HEK293 (cell line): ENCODE data around the gene ITGA7.

ENCODE experiments used
- BCL11B ChIP-seq: fragments of 450-650 bp; formaldehyde crosslinking; IDR thresholded peaks from 2 replicates; pipeline ENCODE4 v1.5.1; 2016; ENCODE audit warnings: low read depth, missing biosample characterization, missing genetic modification characterization
- EGR2 ChIP-seq: fragments of 450-650 bp; formaldehyde crosslinking; IDR thresholded peaks from 2 replicates; pipeline ENCODE4 v1.5.1; 2016; ENCODE audit warnings: low read depth, missing biosample characterization, missing genetic modification characterization
- GLIS1 ChIP-seq: fragments of 450-650 bp; formaldehyde crosslinking; IDR thresholded peaks from 2 replicates; pipeline ENCODE4 v1.5.1; 2016; ENCODE audit warnings: missing biosample characterization, missing genetic modification characterization
- HOXA7 ChIP-seq: sonication (generic); formaldehyde crosslinking; IDR thresholded peaks from 2 replicates; pipeline ENCODE4 v1.8.1; 2022; ENCODE audit warnings: missing genetic modification reagents, borderline replicate concordance
- REPIN1 ChIP-seq: fragments of 450-650 bp; formaldehyde crosslinking; IDR thresholded peaks from 2 replicates; pipeline ENCODE4 v1.5.1; 2017; ENCODE audit warnings: missing biosample characterization, missing genetic modification characterization, low read depth
- SP2 ChIP-seq: fragments of 450-650 bp; formaldehyde crosslinking; IDR thresholded peaks from 2 replicates; pipeline ENCODE4 v1.5.1; 2016; ENCODE audit warnings: missing biosample characterization, missing genetic modification characterization
- TRIM28 ChIP-seq: IDR thresholded peaks from 2 replicates; pipeline ENCODE4 v1.6.1; 2011; ENCODE audit warnings: low read length, control low read depth, borderline replicate concordance
- ZBTB17 ChIP-seq: fragments of 450-650 bp; formaldehyde crosslinking; IDR thresholded peaks from 2 replicates; pipeline ENCODE4 v1.5.1; 2016; ENCODE audit warnings: missing biosample characterization, missing genetic modification characterization
- ZBTB20 ChIP-seq: fragments of 450-650 bp; formaldehyde crosslinking; IDR thresholded peaks from 2 replicates; pipeline ENCODE4 v1.5.1; 2016; ENCODE audit warnings: missing biosample characterization, missing genetic modification characterization
- ZFP3 ChIP-seq: fragments of 450-650 bp; formaldehyde crosslinking; IDR thresholded peaks from 2 replicates; pipeline ENCODE4 v1.5.1; 2016; ENCODE audit warnings: low read depth, missing biosample characterization, missing genetic modification characterization
- ZFP37 ChIP-seq: fragments of 450-650 bp; formaldehyde crosslinking; IDR thresholded peaks from 2 replicates; pipeline ENCODE4 v1.5.1; 2016; ENCODE audit warnings: missing biosample characterization, missing genetic modification characterization
- ZNF10 ChIP-seq: fragments of 450-650 bp; formaldehyde crosslinking; IDR thresholded peaks from 2 replicates; pipeline ENCODE4 v1.5.1; 2017; ENCODE audit warnings: missing biosample characterization, missing genetic modification characterization
- ZNF132 ChIP-seq: fragments of 450-650 bp; formaldehyde crosslinking; IDR thresholded peaks from 2 replicates; pipeline ENCODE4 v1.5.1; 2017; ENCODE audit warnings: missing biosample characterization, missing genetic modification characterization, borderline replicate concordance
- ZNF133 ChIP-seq: fragments of 450-650 bp; formaldehyde crosslinking; IDR thresholded peaks from 2 replicates; pipeline ENCODE4 v1.5.1; 2016; ENCODE audit warnings: missing biosample characterization, missing genetic modification characterization
- ZNF138 ChIP-seq: fragments of 450-650 bp; formaldehyde crosslinking; IDR thresholded peaks from 2 replicates; pipeline ENCODE4 v1.5.1; 2016; ENCODE audit warnings: missing biosample characterization, missing genetic modification characterization, borderline replicate concordance
- ZNF184 ChIP-seq: fragments of 450-650 bp; IDR thresholded peaks from 2 replicates; pipeline ENCODE4 v1.5.1; 2018; ENCODE audit warnings: missing biosample characterization, mild to moderate bottlenecking, missing genetic modification characterization
- ZNF248 ChIP-seq: fragments of 450-650 bp; formaldehyde crosslinking; IDR thresholded peaks from 2 replicates; pipeline ENCODE4 v1.5.1; 2017; ENCODE audit warnings: missing biosample characterization, missing genetic modification characterization
- ZNF274 ChIP-seq, 2 experiments: fragments of 200-500 bp in 1 of 2; fragments of 450-650 bp in 1 of 2; sonication (Bioruptor generic) in 1 of 2; formaldehyde crosslinking in 1 of 2; IDR thresholded peaks; 2 replicates each; pipeline versions ENCODE4 v1.5.1 to v1.6.1; 2014 to 2016; ENCODE audit warnings: borderline replicate concordance in 1 of 2, inconsistent platforms in 1 of 2, low read length in 1 of 2, missing biosample characterization in 1 of 2, missing genetic modification characterization in 1 of 2
- ZNF341 ChIP-seq: fragments of 450-650 bp; formaldehyde crosslinking; IDR thresholded peaks from 2 replicates; pipeline ENCODE4; 2016; ENCODE audit warnings: low read depth, missing biosample characterization, missing genetic modification characterization
- ZNF416 ChIP-seq: fragments of 450-650 bp; formaldehyde crosslinking; IDR thresholded peaks from 2 replicates; pipeline ENCODE4 v1.5.1; 2016; ENCODE audit warnings: missing biosample characterization, missing genetic modification characterization
- ZNF513 ChIP-seq: fragments of 450-650 bp; IDR thresholded peaks from 2 replicates; pipeline ENCODE4 v1.5.1; 2018; ENCODE audit warnings: missing biosample characterization, missing genetic modification characterization
- ZNF558 ChIP-seq: fragments of 450-650 bp; formaldehyde crosslinking; IDR thresholded peaks from 2 replicates; pipeline ENCODE4 v1.5.1; 2016; ENCODE audit warnings: missing biosample characterization, missing genetic modification characterization
- ZNF560 ChIP-seq: fragments of 450-650 bp; formaldehyde crosslinking; IDR thresholded peaks from 2 replicates; pipeline ENCODE4 v1.5.1; 2017; ENCODE audit warnings: missing biosample characterization, missing genetic modification characterization, borderline replicate concordance
- ZNF639 ChIP-seq: fragments of 450-650 bp; formaldehyde crosslinking; IDR thresholded peaks from 2 replicates; pipeline ENCODE4 v1.5.1; 2016; ENCODE audit warnings: missing biosample characterization, missing genetic modification characterization
- ZNF658 ChIP-seq: fragments of 450-650 bp; formaldehyde crosslinking; IDR thresholded peaks from 2 replicates; pipeline ENCODE4; 2016; ENCODE audit warnings: missing biosample characterization, missing genetic modification characterization
- ZNF670 ChIP-seq: fragments of 450-650 bp; formaldehyde crosslinking; IDR thresholded peaks from 2 replicates; pipeline ENCODE4 v1.5.1; 2016; ENCODE audit warnings: missing biosample characterization, missing genetic modification characterization, low read depth
- ZNF677 ChIP-seq: fragments of 450-650 bp; IDR thresholded peaks from 2 replicates; pipeline ENCODE4 v1.5.0; 2018; ENCODE audit warnings: missing biosample characterization, mild to moderate bottlenecking, missing genetic modification characterization, moderate library complexity
- ZNF707 ChIP-seq: fragments of 450-650 bp; formaldehyde crosslinking; IDR thresholded peaks from 2 replicates; pipeline ENCODE4 v1.5.1; 2016; ENCODE audit warnings: missing biosample characterization, missing genetic modification characterization
- ZNF747 ChIP-seq: fragments of 450-650 bp; formaldehyde crosslinking; IDR thresholded peaks from 2 replicates; pipeline ENCODE4 v1.5.1; 2016; ENCODE audit warnings: missing biosample characterization, missing genetic modification characterization
- ZSCAN4 ChIP-seq: fragments of 450-650 bp; formaldehyde crosslinking; IDR thresholded peaks from 2 replicates; pipeline ENCODE4 v1.5.1; 2017; ENCODE audit warnings: missing biosample characterization, missing genetic modification characterization
- ZXDB ChIP-seq: fragments of 450-650 bp; formaldehyde crosslinking; IDR thresholded peaks from 2 replicates; pipeline ENCODE4 v1.5.1; 2016; ENCODE audit warnings: missing biosample characterization, missing genetic modification characterization
- TF ChIP-seq, protein P1 (sequence below): fragments of 450-650 bp; formaldehyde crosslinking; IDR thresholded peaks from 2 replicates; pipeline ENCODE4 v1.5.1; 2016; ENCODE audit warnings: missing biosample characterization, missing genetic modification characterization
- TF ChIP-seq, protein P2 (sequence below): fragments of 450-650 bp; formaldehyde crosslinking; IDR thresholded peaks from 2 replicates; pipeline ENCODE4 v1.5.1; 2016; ENCODE audit warnings: missing biosample characterization, missing genetic modification characterization

The ITGA7 gene

DNA sequence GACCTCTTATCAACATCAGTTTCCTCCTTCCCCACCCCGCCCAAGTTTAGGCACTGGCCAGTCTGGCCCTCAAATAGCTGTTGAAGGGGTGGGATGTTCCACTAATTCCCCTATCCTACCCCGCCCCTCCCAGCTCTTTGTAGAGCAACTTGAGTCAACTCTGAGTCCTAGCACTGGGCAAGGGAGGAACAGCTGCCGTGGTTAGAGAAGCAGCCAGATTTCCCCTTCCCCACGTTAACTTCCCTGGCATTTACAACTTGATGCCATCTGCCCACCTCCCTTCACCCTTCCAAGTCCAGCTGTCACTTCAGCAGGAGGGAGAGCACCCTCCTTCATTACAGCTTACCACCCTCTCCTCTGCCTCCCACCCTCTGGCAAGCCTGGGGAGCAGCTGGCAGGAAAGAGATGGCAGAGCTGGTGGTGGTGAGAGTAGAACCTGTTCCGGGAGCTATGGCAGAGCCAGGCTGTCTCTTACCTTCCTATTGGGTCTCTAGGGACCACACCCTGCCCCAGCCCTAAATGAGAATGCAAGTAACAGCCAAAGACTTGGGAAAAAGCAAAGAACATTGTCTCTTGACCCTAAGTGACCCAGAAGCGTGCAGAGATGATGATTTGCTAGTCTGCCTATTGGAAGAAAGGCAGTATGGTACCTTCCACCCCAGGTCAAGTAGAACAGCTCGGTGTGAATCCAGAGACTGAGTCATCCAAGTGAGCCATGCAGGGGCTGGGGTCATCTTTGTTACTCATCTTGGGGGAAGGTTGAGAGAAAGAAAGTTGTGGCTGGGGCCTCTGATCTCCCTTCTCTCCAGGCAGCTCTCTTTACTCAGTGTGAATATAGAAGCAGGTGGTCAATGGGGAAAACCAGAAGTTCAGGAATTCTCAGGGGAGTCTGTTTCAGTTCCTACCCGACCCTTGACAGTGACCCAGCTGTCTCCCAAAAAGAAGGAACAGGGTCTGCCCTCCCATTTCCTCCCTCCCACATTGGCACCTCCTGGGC, 9.6 kb upstream of the ITGA7 start (continued):
- TF ChIP-seq ZNF341 (tag by site-specific recombination) (peak; percentile 61; the same call in 1 of the 2 replicates), SP2 (tag by site-specific recombination) (no peak), ZFP3 (no peak), ZFP37 (tag by site-specific recombination) (no peak), ZXDB (tag by site-specific recombination) (no peak), ZNF416 (tag by site-specific recombination) (no peak), ZNF670 (tag by site-specific recombination) (no peak), ZNF274 (IDR thresholded peaks at IDR 0.05; ENCODE audit: low read length) (no peak), ZNF274 (tag by site-specific recombination; IDR thresholded peaks at IDR 0.05; ENCODE audit: borderline replicate concordance) (no peak), ZNF560 (tag by site-specific recombination) (no peak), ZNF639 (tag by site-specific recombination) (no peak), GLIS1 (tag by site-specific recombination) (no peak), ZNF138 (tag by site-specific recombination) (no peak), ZNF132 (tag by site-specific recombination) (no peak), ZNF707 (no peak), TRIM28 (no peak), ZSCAN4 (tag by site-specific recombination) (no peak), HOXA7 (CRISPR knock-in tag) (no peak), ZNF558 (tag by site-specific recombination) (no peak), BCL11B (no peak), ZNF184 (tag by site-specific recombination) (no peak), ZBTB20 (no peak), EGR2 (tag by site-specific recombination) (no peak), REPIN1 (tag by site-specific recombination) (no peak), ZNF677 (tag by site-specific recombination) (no peak), ZNF10 (tag by site-specific recombination) (no peak), ZNF248 (tag by site-specific recombination) (no peak), ZNF658 (no peak), ZNF133 (tag by site-specific recombination) (no peak), ZNF513 (tag by site-specific recombination) (no peak), ZNF747 (tag by site-specific recombination) (no peak), ZBTB17 (tag by site-specific recombination) (peak; percentile 20; the same call in 1 of the 2 replicates)
- TF ChIP-seq, protein P1, sequence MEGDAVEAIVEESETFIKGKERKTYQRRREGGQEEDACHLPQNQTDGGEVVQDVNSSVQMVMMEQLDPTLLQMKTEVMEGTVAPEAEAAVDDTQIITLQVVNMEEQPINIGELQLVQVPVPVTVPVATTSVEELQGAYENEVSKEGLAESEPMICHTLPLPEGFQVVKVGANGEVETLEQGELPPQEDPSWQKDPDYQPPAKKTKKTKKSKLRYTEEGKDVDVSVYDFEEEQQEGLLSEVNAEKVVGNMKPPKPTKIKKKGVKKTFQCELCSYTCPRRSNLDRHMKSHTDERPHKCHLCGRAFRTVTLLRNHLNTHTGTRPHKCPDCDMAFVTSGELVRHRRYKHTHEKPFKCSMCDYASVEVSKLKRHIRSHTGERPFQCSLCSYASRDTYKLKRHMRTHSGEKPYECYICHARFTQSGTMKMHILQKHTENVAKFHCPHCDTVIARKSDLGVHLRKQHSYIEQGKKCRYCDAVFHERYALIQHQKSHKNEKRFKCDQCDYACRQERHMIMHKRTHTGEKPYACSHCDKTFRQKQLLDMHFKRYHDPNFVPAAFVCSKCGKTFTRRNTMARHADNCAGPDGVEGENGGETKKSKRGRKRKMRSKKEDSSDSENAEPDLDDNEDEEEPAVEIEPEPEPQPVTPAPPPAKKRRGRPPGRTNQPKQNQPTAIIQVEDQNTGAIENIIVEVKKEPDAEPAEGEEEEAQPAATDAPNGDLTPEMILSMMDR, result no peak
- TF ChIP-seq, protein P2, sequence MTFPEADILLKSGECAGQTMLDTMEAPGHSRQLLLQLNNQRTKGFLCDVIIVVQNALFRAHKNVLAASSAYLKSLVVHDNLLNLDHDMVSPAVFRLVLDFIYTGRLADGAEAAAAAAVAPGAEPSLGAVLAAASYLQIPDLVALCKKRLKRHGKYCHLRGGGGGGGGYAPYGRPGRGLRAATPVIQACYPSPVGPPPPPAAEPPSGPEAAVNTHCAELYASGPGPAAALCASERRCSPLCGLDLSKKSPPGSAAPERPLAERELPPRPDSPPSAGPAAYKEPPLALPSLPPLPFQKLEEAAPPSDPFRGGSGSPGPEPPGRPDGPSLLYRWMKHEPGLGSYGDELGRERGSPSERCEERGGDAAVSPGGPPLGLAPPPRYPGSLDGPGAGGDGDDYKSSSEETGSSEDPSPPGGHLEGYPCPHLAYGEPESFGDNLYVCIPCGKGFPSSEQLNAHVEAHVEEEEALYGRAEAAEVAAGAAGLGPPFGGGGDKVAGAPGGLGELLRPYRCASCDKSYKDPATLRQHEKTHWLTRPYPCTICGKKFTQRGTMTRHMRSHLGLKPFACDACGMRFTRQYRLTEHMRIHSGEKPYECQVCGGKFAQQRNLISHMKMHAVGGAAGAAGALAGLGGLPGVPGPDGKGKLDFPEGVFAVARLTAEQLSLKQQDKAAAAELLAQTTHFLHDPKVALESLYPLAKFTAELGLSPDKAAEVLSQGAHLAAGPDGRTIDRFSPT (tag by site-specific recombination), result 0 out of 2 replicates have a peak, but pooled peaks have one; percentile 31
